K562 (cell line): ENCODE results near the gene MSTO1. TPM values are rescaled to one million over a fixed set of nuclear protein-coding genes. Genes with fewer than 3 reads are reported as not detected.

Experiments
- CBX2 ChIP-seq: fragments of 200-600 bp; sonication (generic); IDR thresholded peaks from one replicate; pipeline ENCODE4 v1.6.1; 2012; ENCODE audit warnings: mild to moderate bottlenecking, low read length, inconsistent platforms; ENCODE audit not compliant: insufficient read depth, poor library complexity, severe bottlenecking
- CC2D1A ChIP-seq: fragments of 450-650 bp; IDR thresholded peaks from 2 replicates; pipeline ENCODE4 v1.6.1; 2017; ENCODE audit warnings: mild to moderate bottlenecking
- CHCHD3 ChIP-seq: fragments of 250-450 bp; sonication (Bioruptor Pico); IDR thresholded peaks from 2 replicates; pipeline ENCODE4 v2.1.2; 2022; ENCODE audit warnings: mild to moderate bottlenecking
- DNMT1 ChIP-seq: fragments of 450-650 bp; IDR thresholded peaks from 2 replicates; pipeline ENCODE4 v1.6.1; 2016; ENCODE audit warnings: antibody characterized with exemption, mild to moderate bottlenecking
- FOSL1 ChIP-seq: fragments of 200-800 bp; sonication (Bioruptor generic); conservative IDR thresholded peaks from 2 replicates; pipeline ENCODE4 v1.6.1; 2016; ENCODE audit warnings: missing genetic modification characterization, missing compliant biosample characterization
- HDGF ChIP-seq: fragments of 450-650 bp; IDR thresholded peaks from 2 replicates; pipeline ENCODE4 v1.6.1; 2016
- MTA2 ChIP-seq: fragments of 450-650 bp; IDR thresholded peaks from 2 replicates; pipeline ENCODE4 v1.6.1; 2016; ENCODE audit warnings: low read depth
- NEUROD1 ChIP-seq: fragments of 150-350 bp; IDR thresholded peaks from 2 replicates; pipeline ENCODE4 v1.6.1; 2014; ENCODE audit warnings: borderline replicate concordance, low read length, low read depth; ENCODE audit not compliant: partially characterized antibody
- NFIC ChIP-seq: fragments of 450-650 bp; IDR thresholded peaks from 2 replicates; pipeline ENCODE4 v1.6.1; 2017; ENCODE audit warnings: mild to moderate bottlenecking, inconsistent platforms
- POLR2G ChIP-seq: fragments of 200-400 bp; formaldehyde crosslinking; IDR thresholded peaks from 2 replicates; pipeline ENCODE4 v1.6.1; 2017; ENCODE audit warnings: low read depth, mild to moderate bottlenecking, antibody characterized with exemption, low read length, moderate library complexity
- SMAD4 ChIP-seq: fragments of 250-450 bp; sonication (Bioruptor Pico); conservative IDR thresholded peaks from 2 replicates; pipeline ENCODE4 v1.8.0; 2021; ENCODE audit warnings: inconsistent platforms, mild to moderate bottlenecking, moderate library complexity
- SMARCB1 ChIP-seq: IDR thresholded peaks from 2 replicates; pipeline ENCODE4 v1.6.1; 2011; ENCODE audit warnings: improper control_type of control experiment, low read depth; ENCODE audit not compliant: insufficient read length
- SOX6 ChIP-seq: fragments of 450-650 bp; IDR thresholded peaks from 2 replicates; pipeline ENCODE4 v1.6.1; 2014; ENCODE audit warnings: mild to moderate bottlenecking
- STAT5A ChIP-seq: IDR thresholded peaks from 2 replicates; pipeline ENCODE4 v1.6.1; 2012; ENCODE audit warnings: low read length, inconsistent platforms, borderline replicate concordance
- TAF1 ChIP-seq: IDR thresholded peaks from 2 replicates; pipeline ENCODE4 v1.6.1; 2011; ENCODE audit warnings: mild to moderate bottlenecking, low read length, moderate library complexity; ENCODE audit not compliant: insufficient read depth, control insufficient read depth, severe bottlenecking; ENCODE audit errors: extremely low read depth
- TAL1 ChIP-seq: fragments of 450-650 bp; IDR thresholded peaks from 2 replicates; pipeline ENCODE4 v1.6.1; 2016; ENCODE audit warnings: mild to moderate bottlenecking
- ZKSCAN3 ChIP-seq: fragments of 250-450 bp; sonication (Bioruptor Pico); IDR thresholded peaks from 2 replicates; pipeline ENCODE4 v1.4.0; 2020
- ZNF121 ChIP-seq: sonication (generic); formaldehyde crosslinking; conservative IDR thresholded peaks from 2 replicates; pipeline ENCODE4 v1.8.0; 2022; ENCODE audit warnings: missing genetic modification reagents
- ZNF212 ChIP-seq: fragments of 450-650 bp; formaldehyde crosslinking; IDR thresholded peaks from 2 replicates; pipeline ENCODE4 v1.4.0; 2020; ENCODE audit warnings: mild to moderate bottlenecking
- ZNF274 ChIP-seq: IDR thresholded peaks from 2 replicates; pipeline ENCODE4 v1.6.1; 2011; ENCODE audit warnings: low read depth, mild to moderate bottlenecking, low read length, moderate library complexity, borderline replicate concordance
- ZNF311 ChIP-seq: fragments of 250-450 bp; sonication (Bioruptor Pico); IDR thresholded peaks from 2 replicates; pipeline ENCODE4 v1.4.0; 2020; ENCODE audit warnings: mild to moderate bottlenecking, moderate library complexity
- ZNF316 ChIP-seq: fragments of 450-650 bp; IDR thresholded peaks from 2 replicates; pipeline ENCODE4 v1.6.1; 2016
- ZNF695 ChIP-seq: fragments of 450-650 bp; formaldehyde crosslinking; IDR thresholded peaks from 2 replicates; pipeline ENCODE4 v1.4.0; 2020; ENCODE audit warnings: mild to moderate bottlenecking, moderate library complexity
- ZNF778 ChIP-seq: fragments of 450-650 bp; formaldehyde crosslinking; IDR thresholded peaks from 2 replicates; pipeline ENCODE4 v1.4.0; 2020; ENCODE audit warnings: mild to moderate bottlenecking, moderate library complexity
- ZNF785 ChIP-seq: fragments of 250-450 bp; sonication (Bioruptor Pico); IDR thresholded peaks from 2 replicates; pipeline ENCODE4 v1.4.0; 2020; ENCODE audit warnings: mild to moderate bottlenecking
- ZNF79 ChIP-seq: fragments of 250-450 bp; sonication (Bioruptor Pico); IDR thresholded peaks from 2 replicates; pipeline ENCODE4 v1.4.0; 2020; ENCODE audit warnings: low read depth, mild to moderate bottlenecking, moderate library complexity
- polyA plus RNA-seq, 8 experiments: library from polyadenylated mRNA; depleted of rRNA in 4 of 8; stranded (reverse) in 5 of 8; unstranded in 3 of 8; fragments of >200 nt; fragmentation: Nextera tagmentation in 2 of 8; fragmentation: Illumina TruSeq in 1 of 8; extraction: Ambion mirVana in 2 of 8; extraction: Trizol in 1 of 8; gene quantifications; 2 replicates each; pipeline versions ENCODE4 v1.2.1 to v1.2.3, GENCODE V29; 2011 to 2014; ENCODE audit warnings: inconsistent platforms in 1 of 8, missing spikeins in 1 of 8
- total RNA-seq, 7 experiments: library from RNA; depleted of rRNA in 6 of 7; stranded (reverse); fragments of >200 nt in 6 of 7; fragmentation: Illumina TruSeq in 2 of 7; extraction: Trizol in 2 of 7; gene quantifications; 2 replicates each; pipeline versions ENCODE4 v1.2.1 to v1.2.3, GENCODE V29; 2011 to 2021; ENCODE audit warnings: low replicate concordance in 1 of 7
- TF ChIP-seq, protein P1 (sequence below), 2 experiments: fragments of 450-650 bp in 1 of 2; IDR thresholded peaks; 2 replicates each; pipeline ENCODE4 v1.6.1; 2011 to 2017; ENCODE audit warnings: low read depth in 2 of 2, antibody characterized with exemption in 1 of 2, borderline replicate concordance in 1 of 2, low read length in 1 of 2, mild to moderate bottlenecking in 1 of 2, mixed read lengths in 1 of 2; ENCODE audit not compliant: control insufficient read depth in 1 of 2
- TF ChIP-seq, protein P2 (sequence below): fragments of 250-450 bp; sonication (Bioruptor Pico); IDR thresholded peaks from 2 replicates; pipeline ENCODE4 v1.5.0; 2021

MSTO1 gene
- total and polyA plus RNA-seq, 9 of the 15 experiments (the other 6 are each of a cell fraction or from before 2014, with no cell fraction given), result 18.8 to 71.1 (median 47.3) TPM

DNA sequence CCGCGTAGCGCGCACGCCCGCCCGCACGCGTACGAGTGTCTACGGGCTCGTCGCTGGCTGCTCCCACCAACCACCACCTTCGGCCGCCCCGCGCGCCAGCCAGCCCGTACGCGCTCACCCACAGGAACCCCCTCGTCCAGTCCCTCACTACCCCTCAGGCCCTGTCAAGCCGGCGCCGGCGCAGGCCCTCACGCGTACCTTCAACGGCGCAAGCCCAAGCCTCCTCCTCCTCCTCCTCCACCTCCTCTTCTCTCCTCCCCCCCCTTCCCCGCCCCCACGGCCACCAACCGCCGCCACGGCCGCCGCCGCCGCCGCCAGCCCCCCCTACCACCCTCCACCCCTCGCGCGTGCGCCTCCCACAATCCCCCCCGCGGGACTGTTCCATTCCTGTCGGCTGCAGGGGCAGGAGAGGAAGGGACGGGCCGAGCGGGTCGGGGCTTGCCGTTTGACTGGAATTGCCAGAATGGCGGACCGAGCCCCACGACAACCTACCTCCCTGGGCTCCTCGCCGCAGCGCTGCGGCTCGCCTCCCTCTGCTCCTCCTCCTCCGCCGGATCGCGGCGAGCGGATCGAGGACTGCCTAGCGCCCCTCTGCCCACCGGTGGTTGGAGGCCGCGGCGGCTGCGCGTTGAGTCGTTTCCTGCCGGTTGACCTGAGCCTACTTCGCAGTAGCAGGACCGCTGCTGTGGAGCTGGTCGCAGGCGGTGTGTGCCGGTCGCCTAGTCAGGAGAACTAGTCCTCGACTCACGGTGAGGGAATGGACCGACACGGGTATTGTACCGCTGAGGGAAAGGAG is 47.2 kb upstream of the MSTO1 start, which contains the start of gene ASH1L (continued):
- TF ChIP-seq SOX6 (peak; percentile 65; the same call in 1 of the 2 replicates), STAT5A (no peak), POLR2G (peak; percentile 94), SMAD4 (CRISPR knock-in tag) (peak; percentile 74), ZNF121 (CRISPR knock-in tag) (no peak), TAL1 (no peak), CBX2 (no peak), NFIC (peak; percentile 78), DNMT1 (no peak), ZNF311 (CRISPR knock-in tag) (no peak), ZNF79 (CRISPR knock-in tag) (no peak), CC2D1A (no peak), ZNF212 (CRISPR knock-in tag) (0 out of 2 replicates have a peak, but pooled peaks have one; percentile 46), ZNF785 (no peak), ZNF778 (CRISPR knock-in tag) (no peak), NEUROD1 (peak; percentile 68), CHCHD3 (no peak; the same call in 1 of the 2 replicates), ZNF316 (no peak), MTA2 (no peak), ZKSCAN3 (CRISPR knock-in tag) (no peak), TAF1 (peak; percentile 98), ZNF695 (CRISPR knock-in tag) (no peak), ZNF274 (peak; percentile 46; the same call in 1 of the 2 replicates), HDGF (no peak), FOSL1 (no peak), SMARCB1 (no peak)
- TF ChIP-seq, protein P1, sequence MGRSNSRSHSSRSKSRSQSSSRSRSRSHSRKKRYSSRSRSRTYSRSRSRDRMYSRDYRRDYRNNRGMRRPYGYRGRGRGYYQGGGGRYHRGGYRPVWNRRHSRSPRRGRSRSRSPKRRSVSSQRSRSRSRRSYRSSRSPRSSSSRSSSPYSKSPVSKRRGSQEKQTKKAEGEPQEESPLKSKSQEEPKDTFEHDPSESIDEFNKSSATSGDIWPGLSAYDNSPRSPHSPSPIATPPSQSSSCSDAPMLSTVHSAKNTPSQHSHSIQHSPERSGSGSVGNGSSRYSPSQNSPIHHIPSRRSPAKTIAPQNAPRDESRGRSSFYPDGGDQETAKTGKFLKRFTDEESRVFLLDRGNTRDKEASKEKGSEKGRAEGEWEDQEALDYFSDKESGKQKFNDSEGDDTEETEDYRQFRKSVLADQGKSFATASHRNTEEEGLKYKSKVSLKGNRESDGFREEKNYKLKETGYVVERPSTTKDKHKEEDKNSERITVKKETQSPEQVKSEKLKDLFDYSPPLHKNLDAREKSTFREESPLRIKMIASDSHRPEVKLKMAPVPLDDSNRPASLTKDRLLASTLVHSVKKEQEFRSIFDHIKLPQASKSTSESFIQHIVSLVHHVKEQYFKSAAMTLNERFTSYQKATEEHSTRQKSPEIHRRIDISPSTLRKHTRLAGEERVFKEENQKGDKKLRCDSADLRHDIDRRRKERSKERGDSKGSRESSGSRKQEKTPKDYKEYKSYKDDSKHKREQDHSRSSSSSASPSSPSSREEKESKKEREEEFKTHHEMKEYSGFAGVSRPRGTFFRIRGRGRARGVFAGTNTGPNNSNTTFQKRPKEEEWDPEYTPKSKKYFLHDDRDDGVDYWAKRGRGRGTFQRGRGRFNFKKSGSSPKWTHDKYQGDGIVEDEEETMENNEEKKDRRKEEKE (IDR thresholded peaks at IDR 0.05; ENCODE audit: borderline replicate concordance in 1 of 2, control insufficient read depth in 1 of 2, low read depth in 2 of 2, low read length in 1 of 2), result peak in 1 of 2 experiments; percentile 97; a peak in 2 of 4 replicates
- TF ChIP-seq, protein P2, sequence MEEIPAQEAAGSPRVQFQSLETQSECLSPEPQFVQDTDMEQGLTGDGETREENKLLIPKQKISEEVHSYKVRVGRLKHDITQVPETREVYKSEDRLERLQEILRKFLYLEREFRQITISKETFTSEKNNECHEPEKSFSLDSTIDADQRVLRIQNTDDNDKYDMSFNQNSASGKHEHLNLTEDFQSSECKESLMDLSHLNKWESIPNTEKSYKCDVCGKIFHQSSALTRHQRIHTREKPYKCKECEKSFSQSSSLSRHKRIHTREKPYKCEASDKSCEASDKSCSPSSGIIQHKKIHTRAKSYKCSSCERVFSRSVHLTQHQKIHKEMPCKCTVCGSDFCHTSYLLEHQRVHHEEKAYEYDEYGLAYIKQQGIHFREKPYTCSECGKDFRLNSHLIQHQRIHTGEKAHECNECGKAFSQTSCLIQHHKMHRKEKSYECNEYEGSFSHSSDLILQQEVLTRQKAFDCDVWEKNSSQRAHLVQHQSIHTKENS, result no peak
